Stimulated activated CD4-positive, alpha-beta T cell treated with anti-CD3 and anti-CD28 coated beads, TNF-alpha, amount 100 ng/mL, for 24 hours (primary cell): ENCODE measurements around the gene NTMT2.

Experiments used
- DNase-seq, 3 experiments: peaks; one replicate each; pipeline ENCODE4 v3.0.0-alpha.2; 2020; ENCODE audit warnings: low read depth in 3 of 3

The NTMT2 gene

DNA sequence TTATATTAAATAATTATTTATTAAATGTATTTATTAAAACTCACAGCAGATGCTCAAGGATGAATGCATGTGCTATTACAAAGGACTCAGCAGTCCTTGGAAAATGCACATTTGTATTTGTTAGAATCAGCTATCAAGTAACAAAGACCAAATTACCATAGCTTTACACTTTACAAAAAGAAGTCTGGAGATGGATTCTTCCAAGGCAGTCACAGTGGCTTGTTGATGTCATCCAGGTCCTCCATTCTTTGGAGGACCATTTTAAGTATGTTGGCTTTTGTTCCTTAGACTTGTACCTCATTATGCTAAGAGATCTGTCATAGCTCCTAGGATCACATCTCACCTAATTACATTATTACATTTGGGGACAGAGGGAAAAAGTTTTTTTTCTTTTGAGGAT lies 63.4 kb downstream of the NTMT2 start:
- no peak for DNase-seq

- DNase-seq, result no peak
These were observed 64.4 kb downstream of the NTMT2 start for GRCh38 chr1:170210142-170210541.

DNA sequence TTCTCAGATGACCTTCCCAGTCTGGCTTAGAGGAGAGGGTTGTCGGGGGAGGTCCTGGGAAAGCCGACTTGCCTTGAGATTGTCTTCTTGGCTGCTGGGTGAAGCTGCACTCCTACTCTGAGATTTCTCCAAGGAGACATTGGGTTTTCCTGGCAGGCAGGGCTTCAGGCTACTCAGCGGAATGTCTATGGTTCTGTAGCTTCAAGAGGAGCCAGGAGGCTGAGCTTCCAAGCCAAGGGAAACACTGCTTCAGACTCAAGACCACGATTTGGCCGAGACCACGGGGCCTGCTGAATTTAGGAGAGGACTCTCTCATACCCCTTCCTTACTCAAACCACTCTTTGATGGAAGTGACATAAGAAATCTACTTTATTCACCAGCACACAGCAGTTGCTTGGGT lies 67.8 kb downstream of the NTMT2 start:
- DNase-seq, result no peak

DNA sequence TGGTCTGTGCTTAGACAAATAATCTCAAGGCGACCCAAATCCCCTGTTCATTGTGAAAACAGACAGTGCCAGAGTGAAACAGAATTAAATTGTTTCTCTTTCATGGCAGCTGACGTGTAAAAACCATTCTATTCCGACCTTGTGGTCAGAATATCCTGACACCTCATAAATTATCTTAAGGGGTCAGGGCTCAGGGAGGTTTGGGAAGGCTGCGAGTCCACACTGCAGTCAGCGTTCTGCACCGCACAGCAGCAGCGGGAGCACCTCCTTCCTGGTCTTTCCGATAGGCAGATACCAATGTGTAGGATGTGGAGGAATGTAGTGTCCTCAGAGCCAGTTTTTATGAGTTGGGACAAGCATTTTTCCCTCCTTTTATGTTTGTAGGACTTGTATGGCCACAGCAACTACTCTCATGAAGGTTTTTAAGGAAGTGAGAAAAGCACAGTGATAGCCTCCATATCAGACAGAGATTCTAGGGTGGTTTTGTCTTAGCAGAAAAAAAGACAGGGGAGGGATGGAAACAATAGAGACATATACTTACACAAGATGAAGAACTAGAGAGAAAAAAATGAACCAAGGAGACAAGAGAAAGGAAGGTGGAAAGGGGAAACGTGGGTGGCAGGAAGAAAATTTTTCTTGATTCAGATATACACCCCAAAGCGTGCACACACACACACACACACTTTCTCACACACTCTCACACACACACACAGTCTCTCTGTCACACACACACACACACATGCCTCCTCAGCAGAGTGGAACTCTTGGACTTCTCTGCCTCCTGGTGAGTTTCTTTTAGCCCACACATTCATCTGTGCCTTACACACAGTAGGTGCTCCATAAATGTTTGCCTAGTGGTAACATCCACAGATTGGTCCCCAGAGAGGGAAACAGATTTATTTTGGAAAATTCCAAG lies 68.6 kb downstream of the NTMT2 start:
- no peak for DNase-seq

GRCh38 chr1:170215072-170215885 lies 69.5 kb downstream of the NTMT2 start:
- DNase-seq, result no peak

DNA sequence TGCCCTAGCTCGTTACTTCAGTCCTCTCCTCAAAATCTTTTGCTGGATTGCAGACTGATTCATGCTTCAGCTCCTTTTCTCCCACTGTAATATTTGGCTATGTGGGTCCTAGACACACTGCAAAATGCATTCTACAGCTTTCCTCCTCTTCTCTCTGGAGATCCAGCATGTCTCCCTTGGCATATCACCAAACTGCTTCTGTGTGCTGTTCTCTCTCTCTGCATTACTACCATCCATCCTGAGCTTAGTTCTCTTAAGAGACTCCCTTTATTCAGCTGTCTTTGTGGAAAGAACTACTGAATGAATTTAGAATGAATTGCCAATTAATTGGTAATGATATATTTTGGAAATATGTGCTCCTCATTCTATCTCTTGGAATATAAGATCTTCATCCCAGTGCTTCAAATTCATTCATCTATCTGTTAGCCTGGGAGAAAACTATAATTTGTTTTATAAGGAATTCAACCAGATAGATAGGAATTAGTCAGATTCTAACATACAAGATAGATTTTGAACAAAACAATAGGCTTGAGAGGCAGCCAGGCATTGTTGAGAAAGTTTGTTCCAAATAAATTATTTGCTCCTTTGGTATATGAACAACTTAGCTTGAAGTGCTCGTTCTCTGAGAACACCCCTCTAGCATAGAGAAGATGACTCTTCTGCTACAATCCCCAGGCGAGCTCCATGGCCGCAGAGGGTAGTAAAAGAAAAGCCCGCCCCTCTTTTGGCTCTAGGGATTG lies 71.9 kb downstream of the NTMT2 start:
- DNase-seq, result no peak

DNA sequence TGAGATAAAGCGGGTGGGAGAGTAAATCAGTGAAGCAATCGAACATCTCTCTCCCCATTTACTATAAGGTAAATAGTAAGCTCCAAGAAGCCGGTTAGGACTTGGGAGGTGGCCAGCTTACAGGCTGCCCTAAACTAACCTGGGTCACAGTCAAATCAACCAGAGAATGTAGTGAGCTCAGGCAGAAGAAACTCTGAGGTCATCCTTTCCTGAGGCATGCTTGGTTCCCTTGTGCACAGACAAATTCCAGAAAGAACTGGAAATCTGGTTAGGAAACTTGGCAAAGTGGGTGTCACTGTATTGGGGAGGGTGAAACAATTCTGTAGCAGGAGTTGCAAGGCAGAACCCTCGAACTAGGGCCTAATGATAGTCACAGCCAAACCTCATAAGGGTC lies 72.5 kb downstream of the NTMT2 start:
- DNase-seq, result no peak
